ENCODE measurements around the gene KIAA1755. TPM values are rescaled to one million over a fixed set of nuclear protein-coding genes. Genes with fewer than 3 reads are reported as not detected.
A peak's percentile ranks its signal among the peaks of the same experiment; 100 is the strongest.

The KIAA1755 gene
- total RNA-seq, 1 donor from 2014 or later = 1.1 TPM

DNA sequence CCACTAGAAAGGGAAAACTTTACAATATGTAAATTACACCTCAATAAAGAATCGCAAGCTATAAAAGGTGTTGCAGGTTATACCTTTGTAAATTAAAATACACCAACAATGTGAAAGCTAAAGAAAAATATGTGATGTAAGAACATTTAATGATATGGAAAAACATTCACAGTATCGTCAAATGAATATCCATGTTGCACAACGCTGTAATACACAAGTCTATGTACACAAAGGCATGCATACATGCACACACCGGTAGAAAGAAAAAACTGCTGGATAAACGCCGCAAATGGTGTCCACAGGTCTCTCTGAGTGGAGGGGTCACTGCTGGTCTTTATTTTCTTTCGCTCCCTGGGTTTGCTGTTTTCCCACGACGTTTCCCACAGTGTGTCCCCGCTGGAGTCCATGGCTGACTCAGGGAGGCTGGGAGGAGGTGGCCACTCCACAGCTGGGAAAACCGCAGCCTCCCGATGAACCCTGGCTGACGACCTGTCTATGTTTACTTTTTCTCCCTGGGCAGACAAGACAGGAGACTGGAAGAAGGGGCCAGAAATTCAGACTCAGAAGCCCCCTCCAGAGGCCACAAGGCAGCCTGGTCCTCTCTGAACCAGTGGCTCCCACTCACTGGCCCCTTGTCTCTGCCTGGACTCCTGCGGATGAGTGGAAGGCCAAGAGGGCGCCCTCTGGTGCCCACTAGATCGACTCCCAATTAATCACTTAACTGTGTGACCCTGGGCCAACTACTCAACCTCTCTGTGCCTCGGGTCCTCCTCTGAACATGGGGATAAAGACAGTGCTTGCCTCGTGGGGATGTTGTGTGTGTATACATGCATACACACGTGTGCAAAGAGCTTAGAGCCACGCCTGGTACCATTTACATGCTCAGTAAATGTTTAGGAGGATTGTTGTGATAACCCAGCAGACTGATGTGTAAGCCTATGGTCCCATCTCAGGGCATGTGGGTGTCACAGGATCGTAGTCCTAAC is 30.6 kb upstream of the KIAA1755 start:
- no peak for TF ChIP-seq EZH2 (IDR thresholded peaks at IDR 0.05; ENCODE audit: insufficient read depth, low read length)
- TF ChIP-seq, protein P1, sequence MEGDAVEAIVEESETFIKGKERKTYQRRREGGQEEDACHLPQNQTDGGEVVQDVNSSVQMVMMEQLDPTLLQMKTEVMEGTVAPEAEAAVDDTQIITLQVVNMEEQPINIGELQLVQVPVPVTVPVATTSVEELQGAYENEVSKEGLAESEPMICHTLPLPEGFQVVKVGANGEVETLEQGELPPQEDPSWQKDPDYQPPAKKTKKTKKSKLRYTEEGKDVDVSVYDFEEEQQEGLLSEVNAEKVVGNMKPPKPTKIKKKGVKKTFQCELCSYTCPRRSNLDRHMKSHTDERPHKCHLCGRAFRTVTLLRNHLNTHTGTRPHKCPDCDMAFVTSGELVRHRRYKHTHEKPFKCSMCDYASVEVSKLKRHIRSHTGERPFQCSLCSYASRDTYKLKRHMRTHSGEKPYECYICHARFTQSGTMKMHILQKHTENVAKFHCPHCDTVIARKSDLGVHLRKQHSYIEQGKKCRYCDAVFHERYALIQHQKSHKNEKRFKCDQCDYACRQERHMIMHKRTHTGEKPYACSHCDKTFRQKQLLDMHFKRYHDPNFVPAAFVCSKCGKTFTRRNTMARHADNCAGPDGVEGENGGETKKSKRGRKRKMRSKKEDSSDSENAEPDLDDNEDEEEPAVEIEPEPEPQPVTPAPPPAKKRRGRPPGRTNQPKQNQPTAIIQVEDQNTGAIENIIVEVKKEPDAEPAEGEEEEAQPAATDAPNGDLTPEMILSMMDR (IDR thresholded peaks at IDR 0.05; ENCODE audit: insufficient read depth, low read depth, low read length) = peak; percentile 52
- Mint-ChIP-seq H3K36me3 (ENCODE audit: low read depth, unreplicated experiment) (no peaks in the 10 kb centered on the region), H3K27me3 (ENCODE audit: low read depth, unreplicated experiment) (peaks cover 22% of the 10 kb centered on the region), H3K4me3 (ENCODE audit: unreplicated experiment) (no peak overlapping the region), H3K9me3 (ENCODE audit: unreplicated experiment) (peaks cover 9% of the 10 kb centered on the region), H3K27ac (ENCODE audit: unreplicated experiment) (no peak overlapping the region), H3K4me1 (ENCODE audit: low read depth, unreplicated experiment) (peaks cover 13% of the 10 kb centered on the region)
- Histone ChIP-seq H3K9ac (ENCODE audit: low read length) (peak overlapping the region; percentile 34), H3K9me3 (ENCODE audit: insufficient read depth, low read depth, low read length) (no peaks in the 10 kb centered on the region), H3K27ac (ENCODE audit: low read depth, low read length) (peak overlapping the region; percentile 50), H3K27me3 (ENCODE audit: insufficient read depth, low read length) (no peaks in the 10 kb centered on the region), H3K4me3 (ENCODE audit: insufficient read depth, low read depth, low read length) (no peak overlapping the region), H4K20me1 (ENCODE audit: insufficient read depth, low read length) (no peaks in the 10 kb centered on the region), H3K36me3 (ENCODE audit: insufficient read depth, low read length) (no peaks in the 10 kb centered on the region), H3K4me1 (ENCODE audit: insufficient read depth, low read length) (peaks cover 25% of the 10 kb centered on the region), H2AFZ (ENCODE audit: low read depth, low read length) (no peak overlapping the region), H3K79me2 (ENCODE audit: insufficient read depth, low read length) (no peaks in the 10 kb centered on the region), H3K4me2 (ENCODE audit: low read length) (peak overlapping the region; percentile 29)
- DNase-seq (ENCODE audit: low read depth) (peak; percentile 79), FAIRE-seq (no peak)

DNA sequence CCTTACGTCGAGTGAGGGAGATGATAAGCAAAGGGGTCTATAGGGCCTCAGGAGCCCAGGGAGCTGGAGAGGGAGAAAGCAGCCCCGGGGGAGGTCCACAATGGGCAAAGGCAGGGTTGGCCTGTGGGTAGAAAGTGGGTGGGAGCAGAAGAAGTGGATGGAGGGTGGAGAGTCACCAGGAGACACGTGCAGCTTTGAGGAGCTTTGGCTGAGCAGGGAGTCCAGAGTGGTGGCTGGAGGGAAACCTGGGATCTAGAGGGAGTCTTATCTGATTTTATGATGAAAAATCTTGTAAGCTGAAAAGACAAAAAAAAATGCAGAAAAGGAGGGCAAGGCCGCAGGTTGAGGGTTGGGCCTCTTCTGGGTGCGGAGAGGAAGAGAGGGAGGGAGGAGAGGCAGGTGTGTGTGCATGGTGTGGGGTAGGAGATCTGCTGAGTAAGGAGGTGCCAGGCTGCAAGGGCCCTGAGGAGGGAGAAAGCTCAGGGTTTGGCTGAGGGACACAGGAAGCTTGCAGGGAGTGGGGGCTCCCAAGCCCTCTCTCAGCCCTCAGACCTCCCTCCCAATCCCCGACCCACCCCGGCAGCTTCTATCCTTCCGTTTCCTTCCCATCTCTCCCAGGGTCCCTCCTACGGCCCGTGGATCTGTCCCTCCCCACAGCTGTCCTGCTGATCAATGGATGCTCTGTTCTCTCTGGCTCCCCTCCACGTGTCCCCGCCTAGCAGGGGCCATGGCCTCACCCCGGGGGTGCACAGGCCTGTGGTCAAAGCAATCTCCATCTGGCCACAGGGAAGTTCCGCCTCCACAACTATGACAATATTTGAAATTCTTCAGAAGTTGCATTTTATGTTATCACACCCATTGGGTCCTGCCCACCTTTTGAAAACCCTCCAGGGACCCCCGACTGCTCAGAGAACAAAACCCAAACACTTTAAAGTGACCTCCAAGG is 26.3 kb upstream of the KIAA1755 start:
- Histone ChIP-seq H3K27me3 (ENCODE audit: insufficient read depth, low read length) (no peaks in the 10 kb centered on the region), H4K20me1 (ENCODE audit: insufficient read depth, low read length) (no peaks in the 10 kb centered on the region), H3K9ac (ENCODE audit: low read length) (peak overlapping the region; percentile 55), H3K4me3 (ENCODE audit: insufficient read depth, low read depth, low read length) (no peak overlapping the region), H3K4me2 (ENCODE audit: low read length) (peak overlapping the region; percentile 60), H3K4me1 (ENCODE audit: insufficient read depth, low read length) (peaks cover 25% of the 10 kb centered on the region), H2AFZ (ENCODE audit: low read depth, low read length) (peak overlapping the region; percentile 50), H3K36me3 (ENCODE audit: insufficient read depth, low read length) (no peaks in the 10 kb centered on the region), H3K79me2 (ENCODE audit: insufficient read depth, low read length) (no peaks in the 10 kb centered on the region), H3K27ac (ENCODE audit: low read depth, low read length) (peak overlapping the region; percentile 67), H3K9me3 (ENCODE audit: insufficient read depth, low read depth, low read length) (peaks cover 6% of the 10 kb centered on the region)
- Mint-ChIP-seq H3K4me3 (ENCODE audit: unreplicated experiment) (no peak overlapping the region), H3K36me3 (ENCODE audit: low read depth, unreplicated experiment) (no peaks in the 10 kb centered on the region), H3K27me3 (ENCODE audit: low read depth, unreplicated experiment) (peaks cover 21% of the 10 kb centered on the region), H3K9me3 (ENCODE audit: unreplicated experiment) (peaks cover 18% of the 10 kb centered on the region), H3K27ac (ENCODE audit: unreplicated experiment) (peak overlapping the region; percentile 75), H3K4me1 (ENCODE audit: low read depth, unreplicated experiment) (peaks cover 13% of the 10 kb centered on the region)
- no peak for TF ChIP-seq EZH2 (IDR thresholded peaks at IDR 0.05; ENCODE audit: insufficient read depth, low read length)
- TF ChIP-seq, protein P1 (IDR thresholded peaks at IDR 0.05; ENCODE audit: insufficient read depth, low read depth, low read length) = no peak
- FAIRE-seq = peak; percentile 17
- DNase-seq (ENCODE audit: low read depth) = peak; percentile 52

All from astrocyte (in vitro differentiated cells and primary cell).